ENCODE results near the gene KRTAP5-5.

Gene KRTAP5-5

GRCh38 chr11:1648653-1649420, 19.3 kb downstream of the KRTAP5-5 start:
- H3K4me1 ChIP-seq (ENCODE audit: insufficient read depth, low read length, severe bottlenecking): no peaks in the 10 kb centered on the region
- H3K9me2 ChIP-seq (ENCODE audit: low read depth, low read length): no peaks in the 10 kb centered on the region
- H3K9ac ChIP-seq (ENCODE audit: low read length): no peak overlapping the region
- no peak overlapping the region for H3K4me3 ChIP-seq (ENCODE audit: low read depth, low read length, poor library complexity, severe bottlenecking)
- peaks cover 6% of the 10 kb centered on the region; the same call in 1 of the 2 replicates for H3K27me3 ChIP-seq (ENCODE audit: insufficient read depth, low read length)
- no peaks in the 10 kb centered on the region for H3K36me3 ChIP-seq (ENCODE audit: insufficient read depth, low read length)
- no peaks in the 10 kb centered on the region for H3F3A ChIP-seq (ENCODE audit: insufficient read depth, low read length)
- H3K27ac ChIP-seq (ENCODE audit: low read depth, low read length, poor library complexity, severe bottlenecking): no peak overlapping the region
- H3K79me2 ChIP-seq (ENCODE audit: insufficient read depth, low read length): no peaks in the 10 kb centered on the region
- H4K20me1 ChIP-seq (ENCODE audit: insufficient read depth, low read length): no peaks in the 10 kb centered on the region
- TF ChIP-seq EZH2 (IDR thresholded peaks at IDR 0.05; ENCODE audit: borderline replicate concordance, low read length) (no peak), CTCF (IDR thresholded peaks at IDR 0.05; ENCODE audit: low read length) (no peak)
- no peaks in the 10 kb centered on the region for H3K9me3 ChIP-seq (ENCODE audit: low read length)
- H2AFZ ChIP-seq (ENCODE audit: low read length): no peak overlapping the region
- H3K4me2 ChIP-seq (ENCODE audit: low read length): no peak overlapping the region

GRCh38 chr11:1650034-1650917, 20.7 kb downstream of the KRTAP5-5 start:
- Histone ChIP-seq H3K9me2 (ENCODE audit: low read depth, low read length) (no peaks in the 10 kb centered on the region), H3K4me2 (ENCODE audit: low read length) (no peak overlapping the region), H3K27ac (ENCODE audit: low read depth, low read length, poor library complexity, severe bottlenecking) (no peak overlapping the region), H4K20me1 (ENCODE audit: insufficient read depth, low read length) (no peaks in the 10 kb centered on the region), H3K4me1 (ENCODE audit: insufficient read depth, low read length, severe bottlenecking) (no peaks in the 10 kb centered on the region), H3K4me3 (ENCODE audit: low read depth, low read length, poor library complexity, severe bottlenecking) (no peak overlapping the region), H2AFZ (ENCODE audit: low read length) (no peak overlapping the region), H3K27me3 (ENCODE audit: insufficient read depth, low read length) (peaks cover 6% of the 10 kb centered on the region; the same call in 1 of the 2 replicates), H3K36me3 (ENCODE audit: insufficient read depth, low read length) (no peaks in the 10 kb centered on the region), H3K9me3 (ENCODE audit: low read length) (no peaks in the 10 kb centered on the region), H3F3A (ENCODE audit: insufficient read depth, low read length) (no peaks in the 10 kb centered on the region), H3K79me2 (ENCODE audit: insufficient read depth, low read length) (no peaks in the 10 kb centered on the region), H3K9ac (ENCODE audit: low read length) (no peak overlapping the region)
- no peak for TF ChIP-seq EZH2 (IDR thresholded peaks at IDR 0.05; ENCODE audit: borderline replicate concordance, low read length)
- no peak for TF ChIP-seq CTCF (IDR thresholded peaks at IDR 0.05; ENCODE audit: low read length)

GRCh38 chr11:1650918-1651262, 21.3 kb downstream of the KRTAP5-5 start:
- no peak overlapping the region for H3K4me3 ChIP-seq (ENCODE audit: low read depth, low read length, poor library complexity, severe bottlenecking)
- H3K9me2 ChIP-seq (ENCODE audit: low read depth, low read length): no peaks in the 10 kb centered on the region
- TF ChIP-seq EZH2 (IDR thresholded peaks at IDR 0.05; ENCODE audit: borderline replicate concordance, low read length): no peak
- H3K79me2 ChIP-seq (ENCODE audit: insufficient read depth, low read length): no peaks in the 10 kb centered on the region
- H3K4me2 ChIP-seq (ENCODE audit: low read length): no peak overlapping the region
- H3K36me3 ChIP-seq (ENCODE audit: insufficient read depth, low read length): no peaks in the 10 kb centered on the region
- peaks cover 6% of the 10 kb centered on the region; the same call in 1 of the 2 replicates for H3K27me3 ChIP-seq (ENCODE audit: insufficient read depth, low read length)
- H4K20me1 ChIP-seq (ENCODE audit: insufficient read depth, low read length): no peaks in the 10 kb centered on the region
- no peak overlapping the region for H3K9ac ChIP-seq (ENCODE audit: low read length)
- no peak overlapping the region for H2AFZ ChIP-seq (ENCODE audit: low read length)
- H3K9me3 ChIP-seq (ENCODE audit: low read length): no peaks in the 10 kb centered on the region
- no peaks in the 10 kb centered on the region for H3F3A ChIP-seq (ENCODE audit: insufficient read depth, low read length)
- no peaks in the 10 kb centered on the region for H3K4me1 ChIP-seq (ENCODE audit: insufficient read depth, low read length, severe bottlenecking)
- no peak overlapping the region for H3K27ac ChIP-seq (ENCODE audit: low read depth, low read length, poor library complexity, severe bottlenecking)

All from OCI-LY1 (cell line).